Measurements from ENCODE around the gene TCF12.

The TCF12 gene

DNA sequence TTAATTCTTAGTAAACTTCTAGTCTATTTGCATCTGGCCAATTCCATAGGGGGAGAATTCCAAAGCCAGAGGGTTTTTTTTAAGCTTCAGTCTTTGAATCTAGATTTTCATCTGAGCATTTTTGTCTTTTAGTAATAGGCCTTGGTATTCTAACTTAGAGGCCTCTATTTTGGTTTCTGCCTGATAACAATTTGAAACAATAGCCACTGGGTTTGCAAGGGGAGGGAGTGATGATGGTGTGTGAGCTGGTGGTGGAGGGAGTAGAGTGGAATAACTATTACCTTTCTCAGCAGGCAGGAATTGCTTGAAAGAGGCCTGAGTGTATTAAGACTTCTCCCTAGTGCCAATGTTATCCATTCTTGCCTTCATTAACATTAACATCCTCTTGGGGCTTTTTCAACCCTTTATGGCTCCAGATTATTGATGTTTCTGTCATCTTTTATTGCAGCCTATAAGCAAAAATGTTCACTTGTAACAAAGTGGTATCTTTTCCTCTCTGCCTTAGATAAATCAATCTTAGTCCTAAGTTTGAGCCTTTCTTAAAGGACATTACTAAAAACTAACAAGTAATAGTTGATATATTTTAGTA is 26.5 kb upstream of the TCF12 start:
- TF ChIP-seq CTCF (IDR thresholded peaks at IDR 0.05; ENCODE audit: insufficient read depth, low read length, missing control alignments): no peak
- H3K4me3 ChIP-seq (ENCODE audit: low read depth, low read length): no peak overlapping the region
- POLR2A ChIA-PET: no interaction called here
- DNase-seq (ENCODE audit: low read depth, low spot score): no peak
- CTCF ChIA-PET: interaction anchor here (1.4 to 1.6 kb wide), 2 partner anchors 8 to 247 kb away, joined by 3 to 4 read pairs; no protein-coding TSS in a partner anchor

- DNase-seq (ENCODE audit: low read depth, low spot score): no peak
- no peak overlapping the region for H3K4me3 ChIP-seq (ENCODE audit: low read depth, low read length)
- CTCF ChIA-PET: interaction anchor here (1.6 kb wide), 1 partner anchor 246 kb away, joined by 4 read pairs; no protein-coding TSS in a partner anchor
- POLR2A ChIA-PET: no interaction called here
- TF ChIP-seq CTCF (IDR thresholded peaks at IDR 0.05; ENCODE audit: insufficient read depth, low read length, missing control alignments): no peak
Observed at GRCh38 chr15:56892659-56893363, 25.6 kb upstream of the TCF12 start.

GRCh38 chr15:56893364-56893678 is 25.1 kb upstream of the TCF12 start:
- DNase-seq (ENCODE audit: low read depth, low spot score): no peak
- CTCF ChIA-PET: interaction anchor here (1.6 kb wide), 1 partner anchor 245 kb away, joined by 4 read pairs; no protein-coding TSS in a partner anchor
- POLR2A ChIA-PET: no interaction called here
- no peak overlapping the region for H3K4me3 ChIP-seq (ENCODE audit: low read depth, low read length)
- TF ChIP-seq CTCF (IDR thresholded peaks at IDR 0.05; ENCODE audit: insufficient read depth, low read length, missing control alignments): no peak

DNA sequence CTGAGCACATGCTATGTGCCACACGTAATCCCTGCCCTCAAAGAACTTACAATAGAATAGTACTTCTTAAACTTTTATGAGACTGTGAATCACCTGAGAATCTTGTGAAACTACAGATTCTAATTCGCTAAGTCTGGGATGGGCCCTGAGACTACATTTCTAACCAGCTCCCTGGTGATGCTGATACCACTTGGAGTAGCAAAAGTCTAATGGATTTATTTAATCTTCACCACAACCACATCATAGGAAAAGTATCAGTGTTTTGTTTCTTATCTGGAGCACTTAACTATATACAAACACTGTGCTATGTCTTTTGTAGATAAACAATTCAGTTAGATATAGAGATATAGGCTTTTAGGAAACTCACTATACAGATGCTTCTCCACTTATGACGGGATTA is 23.8 kb upstream of the TCF12 start:
- CTCF ChIA-PET: no interaction called here
- TF ChIP-seq CTCF (IDR thresholded peaks at IDR 0.05; ENCODE audit: insufficient read depth, low read length, missing control alignments): no peak
- no peak overlapping the region for H3K4me3 ChIP-seq (ENCODE audit: low read depth, low read length)
- DNase-seq (ENCODE audit: low read depth, low spot score): no peak
- POLR2A ChIA-PET: no interaction called here

DNA sequence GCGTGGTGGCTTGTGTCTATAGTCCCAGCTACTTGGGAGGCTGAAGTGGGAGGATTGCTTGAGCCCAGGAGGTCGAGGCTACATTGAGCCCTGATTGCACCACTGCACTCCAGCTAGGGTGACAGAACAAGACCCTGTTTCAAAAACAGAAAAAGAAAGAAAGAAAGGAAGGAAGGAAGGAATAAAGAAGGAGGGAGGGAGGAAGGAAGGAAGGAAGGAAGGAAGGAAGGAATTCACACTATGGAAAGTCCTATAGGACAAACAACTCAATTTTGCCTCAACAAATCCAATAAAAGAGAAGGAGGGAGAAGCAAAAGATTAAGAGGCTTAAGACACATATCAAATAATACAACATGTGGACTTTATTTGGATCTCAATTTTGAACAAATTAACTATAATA is 16.5 kb upstream of the TCF12 start:
- DNase-seq (ENCODE audit: low read depth, low spot score): no peak
- CTCF ChIA-PET: interaction anchor here (2.0 kb wide), 1 partner anchor 405 kb away, joined by 6 read pairs; no protein-coding TSS in a partner anchor
- TF ChIP-seq CTCF (IDR thresholded peaks at IDR 0.05; ENCODE audit: insufficient read depth, low read length, missing control alignments): no peak
- POLR2A ChIA-PET: no interaction called here
- H3K4me3 ChIP-seq (ENCODE audit: low read depth, low read length): no peak overlapping the region

GRCh38 chr15:56906766-56907165 is 11.7 kb upstream of the TCF12 start:
- H3K4me3 ChIP-seq (ENCODE audit: low read depth, low read length): no peak overlapping the region
- ChIA-PET POLR2A (no interaction called here), CTCF (no interaction called here)
- TF ChIP-seq CTCF (IDR thresholded peaks at IDR 0.05; ENCODE audit: insufficient read depth, low read length, missing control alignments): no peak
- no peak for DNase-seq (ENCODE audit: low read depth, low spot score)
